Activated T-cell treated with anti-CD3 and anti-CD28 coated beads for 4 hours (primary cell): Measurements from ENCODE around the gene YTHDC1.

ENCODE experiments used
- DNase-seq: peaks from one replicate; pipeline ENCODE4 v3.0.0-alpha.2; 2020

The YTHDC1 gene

GRCh38 chr4:68352791-68353190 lies 2.9 kb upstream of the YTHDC1 start:
- DNase-seq: no peak

- no peak for DNase-seq
Observed at GRCh38 chr4:68349279-68349648, 626 bp downstream of the YTHDC1 start.

DNA sequence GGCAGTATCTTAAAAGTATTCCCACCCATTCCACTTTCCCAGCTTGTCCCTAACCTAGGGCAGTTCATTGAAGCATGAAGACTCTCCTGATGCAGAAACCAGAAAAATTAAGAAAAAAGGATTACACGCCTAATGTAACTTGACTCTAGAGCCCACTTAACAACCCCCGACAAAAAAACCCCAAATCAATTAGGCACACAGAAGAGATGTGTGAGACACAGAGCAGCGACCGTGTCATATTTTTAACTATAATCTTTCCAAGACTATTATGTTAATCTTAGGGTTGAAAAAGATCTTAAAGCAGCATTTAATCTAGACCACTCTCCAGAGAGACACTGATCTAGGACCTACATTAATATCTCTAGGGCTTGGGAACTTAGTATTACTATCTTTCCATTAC lies 1.3 kb downstream of the YTHDC1 start:
- DNase-seq: no peak

DNA sequence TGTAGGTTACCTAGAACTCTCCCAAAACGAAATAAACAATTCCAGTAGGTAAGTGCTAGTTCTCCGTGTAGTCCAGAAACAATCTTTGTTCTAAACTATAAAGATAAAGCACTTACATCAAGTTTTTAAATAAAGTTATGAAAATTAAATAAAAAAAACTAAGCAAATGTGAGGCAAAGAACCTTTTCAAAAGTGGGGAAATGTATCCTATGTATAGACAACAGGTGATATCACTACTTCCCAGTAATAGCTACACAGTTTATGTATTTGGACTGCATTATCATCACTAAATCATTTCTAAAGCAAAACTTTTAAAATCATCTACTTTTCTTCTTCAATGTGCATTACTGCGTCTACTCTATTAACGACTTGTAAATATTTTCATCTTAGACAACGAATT lies 2.0 kb downstream of the YTHDC1 start:
- DNase-seq: no peak

- no peak for DNase-seq
Observed at GRCh38 chr4:68346461-68346860, 3.4 kb downstream of the YTHDC1 start.

- no peak for DNase-seq
Observed at GRCh38 chr4:68344785-68345184, 5.1 kb downstream of the YTHDC1 start.

- no peak for DNase-seq
Observed at GRCh38 chr4:68344049-68344448, 5.8 kb downstream of the YTHDC1 start.

DNA sequence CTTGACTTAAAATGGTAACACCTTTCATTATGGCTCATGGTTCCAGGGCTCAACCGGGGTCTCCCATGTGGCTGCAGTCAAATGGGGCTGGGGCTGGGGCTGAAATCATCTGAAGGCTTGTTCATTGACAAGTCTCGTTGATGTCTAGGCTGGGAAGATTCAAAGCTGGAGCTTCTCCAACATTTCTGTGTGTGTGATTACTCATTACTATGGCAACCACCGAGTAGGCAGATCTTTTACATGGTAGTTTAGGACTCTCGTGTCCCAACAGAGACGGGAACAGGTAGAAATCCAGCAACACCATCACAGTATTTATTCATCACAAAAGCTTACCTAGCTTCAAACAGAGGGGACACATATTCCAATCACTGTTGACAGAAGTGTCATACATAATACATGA lies 7.8 kb downstream of the YTHDC1 start:
- no peak for DNase-seq

DNA sequence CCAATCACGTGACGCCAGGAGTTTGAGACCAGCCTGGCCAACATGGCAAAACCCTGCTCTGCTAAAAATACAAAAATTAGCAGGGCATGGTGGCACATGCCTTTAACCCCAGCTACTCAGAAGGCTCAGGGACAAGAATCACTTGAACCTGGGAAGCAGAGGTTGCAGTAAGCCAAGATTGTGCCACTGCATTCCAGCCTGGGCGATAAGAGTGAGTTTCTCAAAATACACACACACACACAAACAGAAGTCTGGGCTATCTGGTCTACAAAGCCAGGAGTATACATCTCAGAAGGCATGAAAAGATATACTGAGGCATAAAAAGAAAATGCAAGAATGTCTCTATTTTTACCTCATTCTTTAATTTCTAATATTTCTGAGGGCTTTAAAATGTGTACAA lies 11.3 kb downstream of the YTHDC1 start:
- DNase-seq: no peak

DNA sequence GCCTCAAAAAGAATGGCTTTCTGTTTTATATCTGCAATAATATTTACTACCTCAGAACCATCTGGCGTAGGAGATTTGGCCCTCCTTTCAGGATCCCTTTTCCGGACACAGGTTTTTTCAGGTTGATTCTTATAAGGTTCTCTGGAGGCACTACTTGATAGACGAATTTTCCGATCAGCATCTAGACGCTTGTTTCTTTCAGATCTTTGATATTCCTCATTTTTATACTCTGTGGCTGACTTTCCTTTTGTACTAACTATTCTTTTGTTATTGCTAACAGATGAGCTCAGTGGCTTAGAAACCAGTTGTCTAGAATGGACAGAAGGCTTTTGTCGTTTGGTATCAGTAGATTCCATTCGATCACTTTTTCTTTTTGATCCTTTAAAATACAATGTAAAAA lies 12.4 kb downstream of the YTHDC1 start:
- DNase-seq: no peak

DNA sequence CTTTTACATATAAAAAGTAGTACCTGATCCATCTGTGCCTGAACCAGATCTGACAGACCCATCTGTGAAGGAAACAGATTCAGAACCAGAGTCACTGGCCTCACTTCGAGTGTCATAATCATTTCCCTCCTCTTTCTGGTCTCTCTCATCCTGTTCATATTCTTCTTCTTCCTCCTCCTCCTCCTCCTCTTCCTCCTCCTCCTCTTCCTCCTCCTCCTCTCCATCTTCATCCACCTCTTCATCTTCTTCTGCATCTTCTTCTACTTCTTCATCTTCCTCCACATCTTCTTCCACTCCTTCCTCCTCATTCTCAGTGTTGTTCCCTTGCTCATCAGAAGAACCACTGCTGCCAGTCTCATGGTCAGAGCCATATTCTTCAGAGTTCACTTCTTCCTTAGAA lies 12.9 kb downstream of the YTHDC1 start:
- DNase-seq: no peak

GRCh38 chr4:68336530-68336929 lies 13.4 kb downstream of the YTHDC1 start:
- DNase-seq: no peak

DNA sequence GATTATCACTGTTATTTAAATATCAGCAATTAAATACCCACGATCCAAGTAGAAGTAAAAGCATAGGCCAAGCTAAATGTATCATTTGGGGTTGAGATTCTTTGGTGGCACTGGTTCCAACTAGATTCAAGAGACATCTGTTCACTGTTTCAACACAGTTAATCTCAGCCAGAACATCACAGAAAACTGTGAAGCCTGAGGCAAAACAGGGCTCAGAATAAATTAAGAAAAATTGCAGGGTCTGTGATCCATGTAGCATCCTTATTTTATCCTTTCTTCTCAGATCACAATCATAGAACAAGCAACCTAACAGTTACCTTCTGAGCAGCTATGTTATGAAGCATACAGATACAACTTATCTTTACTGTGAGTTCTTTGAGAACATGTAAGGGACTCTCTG lies 23.7 kb downstream of the YTHDC1 start:
- no peak for DNase-seq

DNA sequence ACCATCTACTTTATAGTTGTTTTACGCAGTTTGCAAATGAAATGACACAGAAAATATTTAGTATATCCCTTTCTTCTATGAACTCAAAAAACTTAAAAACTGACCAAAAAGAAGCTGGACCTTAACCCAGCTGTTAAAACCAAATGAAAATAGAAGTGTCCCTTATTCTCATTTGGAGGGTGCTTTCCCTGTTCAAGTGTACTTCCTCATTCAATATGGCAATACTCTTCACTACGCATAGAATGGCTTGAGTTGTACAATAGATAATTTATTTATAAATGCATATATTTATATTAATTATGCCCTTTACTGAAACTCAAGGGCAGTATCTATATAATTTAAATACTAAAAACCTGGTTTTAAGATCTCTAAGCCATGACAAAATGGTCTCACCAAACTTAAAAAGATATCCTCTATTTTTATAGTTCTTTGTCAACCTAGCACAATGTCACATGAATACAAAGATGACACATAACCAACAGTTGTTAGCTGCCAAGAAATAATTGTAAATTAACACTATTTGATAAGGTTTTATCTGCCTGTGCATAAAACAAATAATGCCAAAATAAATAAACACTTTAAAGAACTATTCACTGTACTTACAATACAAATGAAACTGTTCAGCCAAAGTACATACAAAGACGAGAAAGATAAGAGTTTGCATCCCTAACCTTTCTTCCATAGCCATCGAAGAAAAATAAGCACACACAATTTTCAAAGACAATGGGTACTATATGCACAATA lies 25.2 kb downstream of the YTHDC1 start:
- DNase-seq: no peak

DNA sequence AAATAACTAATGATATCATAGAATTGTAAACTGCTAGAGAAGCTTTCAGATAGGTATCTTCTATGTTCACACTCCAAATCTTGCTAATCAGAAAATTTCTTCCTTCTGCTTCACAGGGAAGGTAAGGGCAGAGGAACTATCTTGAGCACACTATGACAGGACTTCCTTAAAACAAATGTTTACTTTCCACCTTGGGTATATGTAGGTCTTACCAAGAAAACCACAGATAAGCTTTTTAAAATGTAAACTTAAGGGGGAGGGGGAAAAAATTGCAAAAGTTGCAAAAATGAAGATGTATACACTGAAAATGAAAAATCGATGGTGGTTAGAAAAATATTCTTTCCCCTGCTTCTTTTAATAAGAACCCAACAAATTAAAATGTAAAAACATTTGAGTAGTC lies 30.9 kb downstream of the YTHDC1 start:
- DNase-seq: no peak

DNA sequence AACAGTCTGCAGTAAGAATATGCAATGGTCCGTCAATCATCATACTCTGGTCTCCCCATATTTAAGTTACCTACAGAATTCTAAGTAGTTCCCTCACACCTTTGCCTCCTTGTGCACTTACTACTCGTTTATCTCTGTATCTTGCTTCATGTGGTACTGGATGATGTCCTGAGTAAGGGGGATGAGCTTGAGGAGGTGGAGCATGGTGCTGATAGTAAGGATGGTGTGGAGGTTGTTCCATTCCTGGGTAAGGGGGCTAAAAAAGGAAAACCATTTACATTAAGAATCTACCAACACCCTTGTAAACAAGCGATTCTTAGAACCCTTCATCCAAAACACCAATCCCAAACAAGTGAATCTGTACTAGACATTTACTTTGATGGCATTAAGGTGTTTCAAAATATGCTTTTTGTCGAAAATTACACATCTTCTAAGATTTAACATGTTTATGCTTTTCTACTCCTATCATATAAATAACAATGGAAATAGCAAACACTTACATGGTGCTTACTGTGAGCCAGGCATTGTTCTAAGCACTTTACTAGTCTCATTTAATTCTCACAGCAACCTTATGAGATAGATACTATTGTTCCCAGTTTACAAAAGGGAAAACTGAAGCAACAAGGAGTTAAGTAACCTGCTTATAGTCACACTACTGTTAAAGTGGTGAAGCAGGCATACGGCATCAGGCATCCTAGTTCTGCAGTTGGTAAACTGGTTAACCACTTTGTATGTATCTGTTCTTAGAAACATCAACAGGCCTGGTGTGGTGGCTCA lies 33.5 kb downstream of the YTHDC1 start:
- DNase-seq: no peak

- DNase-seq: no peak
Observed at GRCh38 chr4:68310651-68311247, 39.1 kb downstream of the YTHDC1 start.

DNA sequence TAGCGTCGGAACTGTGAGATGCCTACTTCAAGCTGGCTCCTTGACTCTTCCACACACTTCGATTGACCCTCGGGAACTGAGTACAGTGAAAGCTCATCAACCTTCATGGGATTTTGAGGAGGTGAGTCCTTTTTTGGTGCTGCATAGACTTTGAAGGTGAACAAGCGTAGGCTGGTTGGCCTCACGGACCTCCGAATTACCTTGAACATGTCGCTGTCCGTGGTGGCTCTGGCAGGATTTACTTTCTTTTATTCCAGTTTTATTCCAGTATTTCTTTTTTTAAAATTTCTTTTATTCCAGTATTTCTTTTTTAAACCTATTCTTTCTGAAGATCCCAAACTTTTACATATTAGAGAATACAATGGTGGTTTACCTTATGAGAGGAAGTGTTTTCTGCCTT lies 45.2 kb downstream of the YTHDC1 start:
- no peak for DNase-seq

DNA sequence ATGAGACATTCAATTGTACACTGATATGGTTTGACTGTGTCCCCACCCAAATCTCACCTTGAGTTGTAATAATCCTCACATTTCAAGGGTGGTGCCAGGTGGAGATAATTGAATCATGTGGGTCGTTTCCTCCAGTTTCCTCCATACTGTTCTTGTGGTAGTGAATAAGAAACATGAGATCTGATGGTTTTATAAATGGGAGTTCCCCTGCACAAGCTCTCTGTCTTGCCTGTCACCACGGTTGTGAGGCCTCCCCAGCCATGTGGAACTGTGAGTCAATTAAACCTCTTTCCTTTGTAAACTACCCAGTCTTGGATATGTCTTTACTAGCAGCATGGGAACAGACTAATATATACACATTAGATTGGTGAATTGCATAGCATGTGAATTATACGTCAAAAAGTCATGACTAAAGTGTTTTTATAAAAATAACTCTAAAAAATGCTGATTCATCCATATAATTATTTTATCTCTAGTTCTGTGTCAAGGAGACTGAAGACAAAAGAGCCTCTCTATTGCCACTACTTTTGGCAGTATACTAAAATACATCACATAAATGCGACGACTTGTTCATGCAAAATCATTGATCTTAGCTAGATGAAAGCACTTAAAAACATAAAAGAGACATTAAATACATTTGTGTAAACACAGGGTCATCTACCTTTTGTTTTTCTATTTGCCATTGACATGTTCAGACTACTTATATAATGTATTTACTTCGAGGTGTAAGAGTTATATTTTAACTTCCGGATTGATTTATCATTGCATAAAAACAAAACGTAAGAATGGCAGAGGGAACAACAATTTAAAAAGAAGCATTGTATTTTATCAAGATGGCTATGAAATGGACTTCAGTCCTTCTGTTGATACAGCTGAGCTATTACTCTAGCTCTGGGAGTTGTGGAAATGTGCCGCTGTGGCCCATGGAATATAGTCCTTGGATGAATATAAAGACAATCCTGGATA lies 50.1 kb downstream of the YTHDC1 start:
- no peak for DNase-seq

DNA sequence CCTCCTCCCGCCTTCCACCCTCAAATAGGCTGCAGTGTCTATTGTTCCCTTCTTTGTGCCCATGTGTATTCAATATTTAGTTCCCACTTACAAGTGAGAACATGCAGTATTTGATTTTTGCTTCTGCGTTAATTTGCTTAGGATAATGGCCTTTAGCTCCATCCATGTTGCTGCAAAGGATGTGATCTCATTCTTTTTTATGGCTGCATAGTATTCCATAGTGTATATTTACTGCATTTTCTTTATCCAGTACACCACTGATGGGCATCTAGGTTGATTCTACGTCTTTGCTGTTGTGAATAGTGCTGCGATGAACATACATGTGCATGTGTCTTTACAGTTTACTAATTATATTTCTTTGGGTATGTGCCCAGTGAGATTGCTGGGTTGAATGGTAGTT lies 52.8 kb downstream of the YTHDC1 start:
- DNase-seq: no peak

DNA sequence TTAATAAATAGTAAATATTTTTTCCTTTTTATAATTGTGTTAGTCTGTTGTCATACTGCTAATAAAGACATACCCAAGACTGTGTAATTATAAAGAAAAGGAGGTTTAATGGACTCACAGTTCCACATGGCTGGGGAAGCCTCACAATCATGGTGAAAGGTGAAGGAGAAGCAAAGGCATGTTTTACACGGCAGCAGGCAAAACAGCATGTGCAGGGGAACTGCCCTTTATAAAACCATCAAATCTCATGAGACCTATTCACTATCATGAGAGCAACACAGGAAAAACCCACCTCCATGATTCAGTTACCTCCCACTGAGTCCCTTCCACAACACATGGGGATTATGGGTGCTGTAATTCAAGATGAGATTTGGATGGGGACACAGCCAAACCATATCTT lies 58.6 kb downstream of the YTHDC1 start:
- DNase-seq: no peak

DNA sequence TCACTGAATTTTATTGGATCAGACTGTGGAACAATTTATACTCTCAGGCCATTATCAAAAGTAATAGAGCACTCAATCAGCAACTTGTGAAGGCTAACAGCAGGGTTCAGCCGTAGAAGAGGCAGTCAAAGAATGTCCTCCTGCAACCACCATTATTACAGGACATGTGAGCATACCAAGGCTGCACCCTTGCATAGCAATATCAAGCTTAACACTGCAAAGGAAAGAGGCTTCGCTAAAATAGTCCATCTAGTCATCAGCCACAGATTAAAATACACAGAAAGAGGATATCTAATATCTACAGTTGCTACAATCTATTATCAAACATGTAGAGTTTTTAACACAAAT lies 61.5 kb downstream of the YTHDC1 start:
- DNase-seq: no peak

DNA sequence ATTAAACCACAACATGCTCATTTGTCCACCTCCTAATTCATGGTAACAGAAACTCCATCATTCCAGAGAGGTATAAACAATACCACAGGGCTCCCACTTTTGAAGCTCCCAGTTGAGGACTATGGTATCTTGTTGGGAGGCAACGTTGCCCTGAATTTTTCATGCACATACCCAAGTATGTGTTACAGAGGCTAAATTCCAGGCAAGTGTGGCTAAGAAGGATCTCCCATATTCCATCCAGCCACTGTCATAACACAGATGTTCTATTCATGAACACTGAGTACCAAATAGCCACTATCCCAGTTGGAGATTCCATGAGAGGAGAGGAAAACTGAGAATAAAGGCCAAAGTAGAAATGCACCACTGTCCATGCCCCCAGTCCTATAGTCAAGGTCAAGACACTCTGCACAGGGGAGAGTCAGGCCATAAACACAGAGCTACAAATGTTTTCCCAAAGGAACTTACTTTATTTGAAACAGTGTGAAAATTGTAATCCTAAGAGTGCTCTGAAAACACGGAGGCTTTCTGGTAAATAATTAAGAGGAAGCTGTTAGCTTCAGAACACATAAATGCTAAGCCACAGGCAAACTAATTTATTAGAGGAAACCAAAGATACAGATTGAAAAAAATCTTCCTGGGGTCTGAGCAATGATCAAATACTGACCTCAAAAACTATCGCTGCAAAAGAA lies 62.0 kb downstream of the YTHDC1 start:
- DNase-seq: no peak
